ENCODE results near the gene LRRC4. TPM values are rescaled to one million over a fixed set of nuclear protein-coding genes. Genes with fewer than 3 reads are reported as not detected.
A peak's percentile ranks its signal among the peaks of the same experiment; 100 is the strongest.

The LRRC4 gene
- total RNA-seq, 2 donors from 2014 or later: 0.23 to 5.7 TPM

DNA sequence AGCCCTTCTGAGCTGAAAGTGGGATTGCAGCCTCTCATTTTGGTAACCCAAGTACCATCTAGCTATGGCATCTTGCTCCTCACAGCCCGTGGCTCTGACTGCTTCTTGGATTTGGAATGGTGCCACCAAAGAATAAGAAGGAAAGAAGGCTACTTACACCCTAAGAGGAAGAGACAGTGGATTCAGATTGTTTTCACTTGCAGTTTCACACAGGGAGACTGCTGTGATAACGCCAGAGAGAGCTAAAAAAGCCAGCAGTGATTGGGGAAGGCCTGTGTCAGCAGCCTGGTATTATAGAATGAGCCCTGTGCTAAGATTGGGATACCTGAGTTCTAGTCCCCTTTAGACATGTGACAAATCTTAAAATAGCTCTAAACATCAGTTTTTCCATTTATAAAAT is 3.6 kb upstream of the LRRC4 start:
- no peaks in the 10 kb centered on the region for H3K27me3 ChIP-seq (replicated peaks; ENCODE audit: insufficient read depth)
- no peaks in the 10 kb centered on the region for H3K9me3 ChIP-seq
- no peaks in the 10 kb centered on the region for H3K36me3 ChIP-seq
- intact Hi-C loops (cut with DNase I): loop anchor here (10.0 kb wide), 2 partner anchors 170 to 450 kb away; partner anchors contain the start of genes ARF5 and GCC1
- WGBS: 76% methylated on average over 2 of the region's 2 CpGs
- peaks cover 7% of the 10 kb centered on the region for H3K4me1 ChIP-seq (replicated peaks)
- no peak overlapping the region for H3K4me3 ChIP-seq
- DNase-seq (ENCODE audit: low spot score): no peak
- H3K27ac ChIP-seq: no peak overlapping the region
- TF ChIP-seq POLR2AphosphoS5 (IDR thresholded peaks at IDR 0.05): no peak
- TF ChIP-seq, protein P1, sequence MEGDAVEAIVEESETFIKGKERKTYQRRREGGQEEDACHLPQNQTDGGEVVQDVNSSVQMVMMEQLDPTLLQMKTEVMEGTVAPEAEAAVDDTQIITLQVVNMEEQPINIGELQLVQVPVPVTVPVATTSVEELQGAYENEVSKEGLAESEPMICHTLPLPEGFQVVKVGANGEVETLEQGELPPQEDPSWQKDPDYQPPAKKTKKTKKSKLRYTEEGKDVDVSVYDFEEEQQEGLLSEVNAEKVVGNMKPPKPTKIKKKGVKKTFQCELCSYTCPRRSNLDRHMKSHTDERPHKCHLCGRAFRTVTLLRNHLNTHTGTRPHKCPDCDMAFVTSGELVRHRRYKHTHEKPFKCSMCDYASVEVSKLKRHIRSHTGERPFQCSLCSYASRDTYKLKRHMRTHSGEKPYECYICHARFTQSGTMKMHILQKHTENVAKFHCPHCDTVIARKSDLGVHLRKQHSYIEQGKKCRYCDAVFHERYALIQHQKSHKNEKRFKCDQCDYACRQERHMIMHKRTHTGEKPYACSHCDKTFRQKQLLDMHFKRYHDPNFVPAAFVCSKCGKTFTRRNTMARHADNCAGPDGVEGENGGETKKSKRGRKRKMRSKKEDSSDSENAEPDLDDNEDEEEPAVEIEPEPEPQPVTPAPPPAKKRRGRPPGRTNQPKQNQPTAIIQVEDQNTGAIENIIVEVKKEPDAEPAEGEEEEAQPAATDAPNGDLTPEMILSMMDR (IDR thresholded peaks at IDR 0.05): no peak
- no peak for TF ChIP-seq POLR2A (IDR thresholded peaks at IDR 0.05)

DNA sequence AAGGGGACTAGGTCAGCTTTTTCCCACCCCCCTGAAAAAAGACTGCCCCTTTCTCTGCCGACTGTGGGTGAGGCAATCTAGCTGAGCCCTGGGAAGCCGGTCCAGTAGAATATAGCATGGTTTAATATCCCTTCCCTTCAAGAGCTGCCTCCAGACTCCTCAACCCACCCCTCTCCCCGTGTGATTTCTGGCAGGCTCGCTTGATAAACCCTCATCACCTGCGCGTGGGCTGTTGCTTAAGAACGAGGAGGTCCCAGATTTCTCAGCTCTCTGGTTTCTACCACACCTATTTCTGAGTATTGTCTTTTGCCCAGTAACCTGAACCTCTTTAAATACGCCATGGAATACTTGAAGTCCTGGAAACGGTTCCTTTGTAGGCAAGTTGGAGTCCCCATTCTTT is 2.0 kb upstream of the LRRC4 start:
- Histone ChIP-seq H3K4me3 (no peak overlapping the region), H3K27ac (no peak overlapping the region), H3K4me1 (replicated peaks) (peaks cover 7% of the 10 kb centered on the region), H3K9me3 (no peaks in the 10 kb centered on the region), H3K27me3 (replicated peaks; ENCODE audit: insufficient read depth) (no peaks in the 10 kb centered on the region), H3K36me3 (no peaks in the 10 kb centered on the region)
- DNase-seq (ENCODE audit: low spot score): no peak
- TF ChIP-seq, protein P1 (IDR thresholded peaks at IDR 0.05): no peak
- TF ChIP-seq POLR2A (IDR thresholded peaks at IDR 0.05): no peak
- no peak for TF ChIP-seq POLR2AphosphoS5 (IDR thresholded peaks at IDR 0.05)
- 65% methylated on average over 9 of the region's 9 CpGs for WGBS
- intact Hi-C loops (cut with DNase I): loop anchor here (10.0 kb wide), 2 partner anchors 172 to 448 kb away; partner anchors contain the start of genes ARF5 and GCC1

DNA sequence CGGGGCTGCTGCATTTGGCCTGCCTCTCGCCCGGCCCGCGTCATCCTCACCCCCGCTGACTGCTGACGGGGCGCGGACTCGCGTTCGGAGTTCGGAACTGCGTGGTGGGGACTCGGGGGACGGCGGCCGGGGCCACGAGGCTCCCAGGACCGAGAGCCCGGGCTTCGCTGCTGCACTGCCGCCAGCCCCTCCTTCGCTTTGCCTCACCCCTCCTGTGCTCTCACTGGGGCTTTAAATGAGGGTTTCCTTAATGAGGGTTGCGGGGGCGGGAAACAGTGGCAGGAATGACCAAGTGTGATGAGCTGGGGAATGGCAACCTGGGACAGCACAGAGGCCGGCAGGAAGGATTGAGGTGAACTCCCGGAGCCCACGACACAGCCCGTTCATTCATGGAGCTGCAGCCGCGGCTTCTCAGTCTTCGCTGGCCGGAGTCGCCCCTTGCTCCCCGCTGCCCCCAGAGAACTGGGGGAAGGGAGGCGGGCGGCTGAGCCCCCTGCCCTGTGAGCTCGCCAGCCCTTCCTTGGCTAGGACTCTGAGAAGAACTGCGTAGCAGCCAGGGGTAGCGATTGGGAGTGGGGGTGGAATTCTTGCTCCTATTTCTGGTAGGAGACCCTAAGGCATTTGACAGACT is 1.5 kb upstream of the LRRC4 start:
- peaks cover 7% of the 10 kb centered on the region for H3K4me1 ChIP-seq (replicated peaks)
- DNase-seq (ENCODE audit: low spot score): no peak
- no peaks in the 10 kb centered on the region for H3K27me3 ChIP-seq (replicated peaks; ENCODE audit: insufficient read depth)
- WGBS: 18% methylated on average over 41 of the region's 41 CpGs
- H3K4me3 ChIP-seq: peak overlapping the region; percentile 35 to 38
- no peak overlapping the region for H3K27ac ChIP-seq
- intact Hi-C loops (cut with DNase I): loop anchor here (10.0 kb wide), 2 partner anchors 172 to 448 kb away; partner anchors contain the start of genes ARF5 and GCC1
- TF ChIP-seq POLR2A (IDR thresholded peaks at IDR 0.05): no peak
- TF ChIP-seq, protein P1 (IDR thresholded peaks at IDR 0.05): no peak
- TF ChIP-seq POLR2AphosphoS5 (IDR thresholded peaks at IDR 0.05): no peak
- no peaks in the 10 kb centered on the region for H3K36me3 ChIP-seq
- no peaks in the 10 kb centered on the region for H3K9me3 ChIP-seq

DNA sequence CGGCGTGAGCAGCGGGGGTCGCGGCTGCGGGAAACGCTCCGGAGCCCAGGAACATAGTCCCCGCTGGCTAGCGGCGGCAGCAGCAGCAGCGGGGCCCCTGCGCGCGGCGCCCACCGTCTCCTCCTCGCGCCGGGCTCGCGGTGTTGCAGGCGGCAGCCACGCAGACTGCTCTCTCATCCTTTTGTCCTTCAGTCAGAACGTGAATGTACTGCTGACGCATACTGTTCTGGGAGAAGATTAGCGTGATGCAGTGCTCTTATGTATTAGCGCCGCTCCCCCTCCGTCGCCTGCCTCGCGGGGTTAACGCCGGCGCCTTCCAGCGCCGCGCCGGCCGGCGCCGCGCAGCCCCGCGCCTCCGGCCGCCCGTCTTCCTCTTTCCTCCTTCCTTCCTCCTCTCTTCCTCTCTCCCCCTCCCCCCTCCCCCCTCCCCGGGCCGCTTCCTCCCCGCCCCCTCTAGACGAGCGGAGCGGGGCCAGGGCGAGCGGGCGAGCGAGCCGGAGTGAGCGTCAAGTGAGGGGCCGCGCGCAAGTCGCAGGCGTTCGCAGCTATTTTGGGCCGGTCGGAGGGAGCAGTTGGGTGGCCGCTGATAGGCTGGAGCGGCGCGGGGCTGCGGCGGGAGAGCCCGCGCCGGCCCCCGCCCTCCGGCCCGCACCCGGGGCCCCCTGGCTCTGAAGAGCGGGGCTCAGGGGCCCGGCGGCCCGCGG is 816 bp upstream of the LRRC4 start:
- intact Hi-C loops (cut with DNase I): loop anchor here (10.0 kb wide), 2 partner anchors 173 to 447 kb away; partner anchors contain the start of genes ARF5 and GCC1
- Histone ChIP-seq H3K4me3 (peak overlapping the region; percentile 35 to 38), H3K27ac (no peak overlapping the region), H3K27me3 (replicated peaks; ENCODE audit: insufficient read depth) (no peaks in the 10 kb centered on the region), H3K36me3 (no peaks in the 10 kb centered on the region), H3K4me1 (replicated peaks) (peaks cover 7% of the 10 kb centered on the region), H3K9me3 (no peaks in the 10 kb centered on the region)
- DNase-seq (ENCODE audit: low spot score): peak; percentile 16
- 1% methylated on average over 70 of the region's 87 CpGs for WGBS
- TF ChIP-seq, protein P1 (IDR thresholded peaks at IDR 0.05): no peak
- TF ChIP-seq POLR2A (IDR thresholded peaks at IDR 0.05) (no peak), POLR2AphosphoS5 (IDR thresholded peaks at IDR 0.05) (no peak)

Measured in prostate gland (tissue), 2 donors.